Vagina (tissue), 2 donors: ENCODE data around the gene USP8. TPM values are rescaled to one million over a fixed set of nuclear protein-coding genes. Genes with fewer than 3 reads are reported as not detected.

Source experiments
- DNase-seq, 2 donors: peaks; one replicate each; pipeline ENCODE4 v3.0.0-alpha.2; 2017; ENCODE audit errors: extremely low spot score in 2 of 2
- H3K27ac ChIP-seq: fragments of 200-600 bp; sonication (generic); one replicate; pipeline ENCODE4 v1.5.1; 2019
- H3K27me3 ChIP-seq: fragments of 200-600 bp; sonication (generic); one replicate; pipeline ENCODE4 v1.5.1; 2019
- H3K36me3 ChIP-seq, 2 donors: fragments of 200-600 bp; sonication (generic); one replicate each; pipeline ENCODE4 v1.5.1; 2017 to 2019
- H3K4me1 ChIP-seq: fragments of 200-600 bp; sonication (generic); one replicate; pipeline ENCODE4 v1.5.1; 2019
- H3K4me3 ChIP-seq, 2 donors: fragments of 200-600 bp; sonication (generic); 1 replicate in 1 of 2; 2 replicates in 1 of 2; pipeline ENCODE4 v1.5.1; 2016 to 2019
- H3K9me3 ChIP-seq: fragments of 200-600 bp; sonication (generic); one replicate; pipeline ENCODE4 v1.5.1; 2019
- CTCF ChIP-seq, 3 experiments: fragments of 450-650 bp in 2 of 3; fragments of 200-600 bp in 1 of 3; sonication (generic) in 1 of 3; IDR thresholded peaks; one replicate each; pipeline ENCODE4 v1.5.1; 2017 to 2019; ENCODE audit warnings: antibody characterized with exemption in 3 of 3, mild to moderate bottlenecking in 2 of 3, moderate library complexity in 2 of 3
- POLR2A ChIP-seq, 2 donors: fragments of 450-650 bp; IDR thresholded peaks; one replicate each; pipeline ENCODE4 v1.6.1; 2017; ENCODE audit warnings: antibody characterized with exemption in 2 of 2, mild to moderate bottlenecking in 2 of 2, moderate library complexity in 2 of 2
- POLR2AphosphoS5 ChIP-seq, 2 donors: sonication (generic); formaldehyde crosslinking; IDR thresholded peaks; one replicate each; pipeline ENCODE4 v1.9.0; 2017; ENCODE audit warnings: antibody characterized with exemption in 2 of 2, mild to moderate bottlenecking in 2 of 2, low read depth in 1 of 2; ENCODE audit not compliant: insufficient read depth in 1 of 2
- intact Hi-C: fragments of 100-400 bp; cut with DNase I; formaldehyde crosslinking; loops from one replicate; pipeline ENCODE4 v1.15.1; 2023
- total RNA-seq: library from RNA; depleted of rRNA; stranded (reverse); fragments of >200 nt; gene quantifications from one replicate; pipeline ENCODE4 v1.2.3, GENCODE V29; 2016

The USP8 gene
- total RNA-seq, 1 donor from 2014 or later = 33.9 TPM

- no peak for DNase-seq
- intact Hi-C loops = no loop called here
- Histone ChIP-seq H3K27me3 (no peaks in the 10 kb centered on the region), H3K36me3 (no peaks in the 10 kb centered on the region), H3K4me1 (no peaks in the 10 kb centered on the region), H3K27ac (no peak overlapping the region), H3K4me3 (no peak overlapping the region), H3K9me3 (no peaks in the 10 kb centered on the region)
- TF ChIP-seq CTCF (IDR thresholded peaks at IDR 0.05) = no peak
- TF ChIP-seq POLR2AphosphoS5 (IDR thresholded peaks at IDR 0.05; ENCODE audit: insufficient read depth in 1 of 2, low read depth in 1 of 2) = no peak
- TF ChIP-seq POLR2A (IDR thresholded peaks at IDR 0.05) = no peak
Measured at GRCh38 chr15:50523851-50524251, 99.6 kb downstream of the USP8 start.

GRCh38 chr15:50531163-50531562 is 107.0 kb downstream of the USP8 start:
- intact Hi-C loops = no loop called here
- H3K27me3 ChIP-seq = no peaks in the 10 kb centered on the region
- no peak for DNase-seq
- H3K9me3 ChIP-seq = no peaks in the 10 kb centered on the region
- no peaks in the 10 kb centered on the region for H3K36me3 ChIP-seq
- TF ChIP-seq POLR2A (IDR thresholded peaks at IDR 0.05) = no peak
- TF ChIP-seq POLR2AphosphoS5 (IDR thresholded peaks at IDR 0.05; ENCODE audit: insufficient read depth in 1 of 2, low read depth in 1 of 2) = no peak
- TF ChIP-seq CTCF (IDR thresholded peaks at IDR 0.05) = no peak
- no peak overlapping the region for H3K4me3 ChIP-seq
- H3K27ac ChIP-seq = no peak overlapping the region
- no peaks in the 10 kb centered on the region for H3K4me1 ChIP-seq

GRCh38 chr15:50531766-50532165 is 107.6 kb downstream of the USP8 start:
- intact Hi-C loops = no loop called here
- Histone ChIP-seq H3K27ac (no peak overlapping the region), H3K9me3 (no peaks in the 10 kb centered on the region), H3K4me3 (no peak overlapping the region), H3K4me1 (no peaks in the 10 kb centered on the region), H3K36me3 (no peaks in the 10 kb centered on the region), H3K27me3 (no peaks in the 10 kb centered on the region)
- no peak for DNase-seq
- no peak for TF ChIP-seq POLR2AphosphoS5 (IDR thresholded peaks at IDR 0.05; ENCODE audit: insufficient read depth in 1 of 2, low read depth in 1 of 2)

- H3K4me3 ChIP-seq = no peak overlapping the region
- TF ChIP-seq POLR2A (IDR thresholded peaks at IDR 0.05) (no peak), POLR2AphosphoS5 (IDR thresholded peaks at IDR 0.05; ENCODE audit: insufficient read depth in 1 of 2, low read depth in 1 of 2) (no peak), CTCF (IDR thresholded peaks at IDR 0.05) (no peak)
Measured at GRCh38 chr15:50542887-50543210, 118.6 kb downstream of the USP8 start.

GRCh38 chr15:50543556-50543955 is 119.4 kb downstream of the USP8 start:
- Histone ChIP-seq H3K4me1 (peaks cover 5% of the 10 kb centered on the region), H3K27ac (no peak overlapping the region), H3K36me3 (no peaks in the 10 kb centered on the region), H3K9me3 (no peaks in the 10 kb centered on the region), H3K4me3 (no peak overlapping the region), H3K27me3 (no peaks in the 10 kb centered on the region)
- no peak for DNase-seq
- intact Hi-C loops = no loop called here
- TF ChIP-seq POLR2A (IDR thresholded peaks at IDR 0.05) = no peak
- TF ChIP-seq POLR2AphosphoS5 (IDR thresholded peaks at IDR 0.05; ENCODE audit: insufficient read depth in 1 of 2, low read depth in 1 of 2) = no peak
- TF ChIP-seq CTCF (IDR thresholded peaks at IDR 0.05) = no peak

More at GRCh38 chr15:50542887-50543210, 118.6 kb downstream of the USP8 start:
- Histone ChIP-seq H3K27me3 (no peaks in the 10 kb centered on the region), H3K36me3 (no peaks in the 10 kb centered on the region), H3K4me1 (peaks cover 5% of the 10 kb centered on the region), H3K9me3 (no peaks in the 10 kb centered on the region), H3K27ac (no peak overlapping the region)
- no peak for DNase-seq
- intact Hi-C loops = no loop called here

DNA sequence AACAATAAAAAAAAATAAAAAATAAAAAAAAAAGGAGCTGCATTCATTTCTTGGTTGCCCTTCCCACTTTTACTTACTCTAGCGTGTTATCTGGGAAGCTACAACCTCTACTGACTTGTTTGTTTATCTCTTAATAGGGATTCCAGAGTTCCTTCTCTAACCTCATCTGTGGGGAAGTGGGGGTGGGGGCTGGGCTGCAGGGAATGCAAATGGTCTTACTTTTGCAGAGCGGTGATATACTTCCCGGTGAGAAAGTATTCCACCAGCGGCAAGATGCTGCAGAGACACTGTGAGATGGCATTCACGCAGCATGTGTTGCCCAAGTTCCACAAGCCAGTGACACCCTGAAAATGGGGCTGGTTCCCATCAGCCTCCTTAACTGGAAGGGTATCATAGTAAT is 120.2 kb downstream of the USP8 start:
- H3K4me1 ChIP-seq = peaks cover 5% of the 10 kb centered on the region
- H3K27me3 ChIP-seq = no peaks in the 10 kb centered on the region
- no peak overlapping the region for H3K4me3 ChIP-seq
- H3K27ac ChIP-seq = no peak overlapping the region
- TF ChIP-seq CTCF (IDR thresholded peaks at IDR 0.05) (no peak), POLR2AphosphoS5 (IDR thresholded peaks at IDR 0.05; ENCODE audit: insufficient read depth in 1 of 2, low read depth in 1 of 2) (no peak), POLR2A (IDR thresholded peaks at IDR 0.05) (no peak)
- no peaks in the 10 kb centered on the region for H3K36me3 ChIP-seq
- no peak for DNase-seq
- intact Hi-C loops = no loop called here
- H3K9me3 ChIP-seq = no peaks in the 10 kb centered on the region
